Measurements from ENCODE around the gene TRIM28. TPM values are rescaled to one million over a fixed set of nuclear protein-coding genes. Genes with fewer than 3 reads are reported as not detected.

The TRIM28 gene
- total and polyA plus RNA-seq, 9 of the 15 experiments (the other 6 are each of a cell fraction or from before 2014, with no cell fraction given): 12.1 to 797 (median 490) TPM

DNA sequence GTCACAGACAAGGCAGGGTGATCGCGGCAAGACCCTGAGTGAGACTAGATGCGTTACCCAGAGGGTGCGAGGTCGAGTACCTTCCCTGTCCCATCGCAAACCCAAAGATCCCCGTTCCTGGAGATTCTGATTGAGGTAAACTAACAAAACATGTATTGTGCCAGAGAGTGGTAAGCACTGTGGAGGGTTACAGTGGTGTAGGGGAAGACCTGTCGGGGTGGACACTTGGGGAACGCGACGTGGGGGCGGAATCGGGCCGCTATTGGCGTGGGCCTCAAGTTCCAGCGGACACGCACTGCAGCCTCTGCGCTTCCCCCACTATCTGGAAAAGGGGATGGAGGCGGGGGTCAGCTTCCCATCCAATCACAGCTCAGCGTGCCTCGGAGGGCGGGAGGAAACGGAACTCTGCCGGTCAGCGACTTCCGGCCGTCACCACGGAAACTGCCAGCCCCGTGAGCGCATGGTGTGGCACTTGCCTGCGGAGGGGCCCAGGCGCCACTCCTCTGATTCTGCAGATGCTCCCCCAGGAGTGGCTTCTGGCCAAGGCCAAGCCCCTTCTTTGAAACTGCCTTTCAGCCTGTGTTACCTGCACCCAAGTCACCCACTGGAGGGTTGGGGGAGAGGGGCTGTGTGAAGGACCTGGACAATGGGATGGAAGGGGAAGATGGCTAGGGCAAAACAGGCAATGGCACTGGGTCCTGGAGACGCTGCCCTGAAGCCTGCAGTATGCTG, 15.6 kb downstream of the TRIM28 start (continued):
- TF ChIP-seq FOXK2 (conservative IDR thresholded peaks at IDR 0.05 in 1 of 2, IDR thresholded peaks at IDR 0.05 in 1 of 2; ENCODE audit: low read depth in 2 of 2) (no peak), ZNF561 (CRISPR knock-in tag; conservative IDR thresholded peaks at IDR 0.05) (no peak), MLLT1 (IDR thresholded peaks at IDR 0.05) (peak in 1 of 2 experiments; percentile 82; a peak in 2 of 4 replicates), EGR1 (conservative IDR thresholded peaks at IDR 0.05) (peak; percentile 90), RBM39 (optimal IDR thresholded peaks at IDR 0.05; ENCODE audit: low read depth, low read length) (no peak), MXD1 (CRISPR knock-in tag; IDR thresholded peaks at IDR 0.05; ENCODE audit: borderline replicate concordance, poor library complexity, severe bottlenecking) (no peak), ZNF75A (CRISPR knock-in tag; IDR thresholded peaks at IDR 0.05) (no peak), RBM15 (IDR thresholded peaks at IDR 0.05; ENCODE audit: insufficient read depth, low read length) (no peak), SAFB (IDR thresholded peaks at IDR 0.05; ENCODE audit: borderline replicate concordance, low read depth, low read length) (peak; percentile 74; the same call in 1 of the 2 replicates), SPI1 (IDR thresholded peaks at IDR 0.05; ENCODE audit: borderline replicate concordance, low read depth, low read length) (no peak), SUPT5H (IDR thresholded peaks at IDR 0.05) (peak; percentile 93), KLF1 (tag; IDR thresholded peaks at IDR 0.05) (no peak), POLR3G (IDR thresholded peaks at IDR 0.05; ENCODE audit: extremely low read depth, insufficient read length, insufficient replicate concordance) (no peak), HNRNPUL1 (IDR thresholded peaks at IDR 0.05; ENCODE audit: low read length) (no peak)
- TF ChIP-seq, protein P1, sequence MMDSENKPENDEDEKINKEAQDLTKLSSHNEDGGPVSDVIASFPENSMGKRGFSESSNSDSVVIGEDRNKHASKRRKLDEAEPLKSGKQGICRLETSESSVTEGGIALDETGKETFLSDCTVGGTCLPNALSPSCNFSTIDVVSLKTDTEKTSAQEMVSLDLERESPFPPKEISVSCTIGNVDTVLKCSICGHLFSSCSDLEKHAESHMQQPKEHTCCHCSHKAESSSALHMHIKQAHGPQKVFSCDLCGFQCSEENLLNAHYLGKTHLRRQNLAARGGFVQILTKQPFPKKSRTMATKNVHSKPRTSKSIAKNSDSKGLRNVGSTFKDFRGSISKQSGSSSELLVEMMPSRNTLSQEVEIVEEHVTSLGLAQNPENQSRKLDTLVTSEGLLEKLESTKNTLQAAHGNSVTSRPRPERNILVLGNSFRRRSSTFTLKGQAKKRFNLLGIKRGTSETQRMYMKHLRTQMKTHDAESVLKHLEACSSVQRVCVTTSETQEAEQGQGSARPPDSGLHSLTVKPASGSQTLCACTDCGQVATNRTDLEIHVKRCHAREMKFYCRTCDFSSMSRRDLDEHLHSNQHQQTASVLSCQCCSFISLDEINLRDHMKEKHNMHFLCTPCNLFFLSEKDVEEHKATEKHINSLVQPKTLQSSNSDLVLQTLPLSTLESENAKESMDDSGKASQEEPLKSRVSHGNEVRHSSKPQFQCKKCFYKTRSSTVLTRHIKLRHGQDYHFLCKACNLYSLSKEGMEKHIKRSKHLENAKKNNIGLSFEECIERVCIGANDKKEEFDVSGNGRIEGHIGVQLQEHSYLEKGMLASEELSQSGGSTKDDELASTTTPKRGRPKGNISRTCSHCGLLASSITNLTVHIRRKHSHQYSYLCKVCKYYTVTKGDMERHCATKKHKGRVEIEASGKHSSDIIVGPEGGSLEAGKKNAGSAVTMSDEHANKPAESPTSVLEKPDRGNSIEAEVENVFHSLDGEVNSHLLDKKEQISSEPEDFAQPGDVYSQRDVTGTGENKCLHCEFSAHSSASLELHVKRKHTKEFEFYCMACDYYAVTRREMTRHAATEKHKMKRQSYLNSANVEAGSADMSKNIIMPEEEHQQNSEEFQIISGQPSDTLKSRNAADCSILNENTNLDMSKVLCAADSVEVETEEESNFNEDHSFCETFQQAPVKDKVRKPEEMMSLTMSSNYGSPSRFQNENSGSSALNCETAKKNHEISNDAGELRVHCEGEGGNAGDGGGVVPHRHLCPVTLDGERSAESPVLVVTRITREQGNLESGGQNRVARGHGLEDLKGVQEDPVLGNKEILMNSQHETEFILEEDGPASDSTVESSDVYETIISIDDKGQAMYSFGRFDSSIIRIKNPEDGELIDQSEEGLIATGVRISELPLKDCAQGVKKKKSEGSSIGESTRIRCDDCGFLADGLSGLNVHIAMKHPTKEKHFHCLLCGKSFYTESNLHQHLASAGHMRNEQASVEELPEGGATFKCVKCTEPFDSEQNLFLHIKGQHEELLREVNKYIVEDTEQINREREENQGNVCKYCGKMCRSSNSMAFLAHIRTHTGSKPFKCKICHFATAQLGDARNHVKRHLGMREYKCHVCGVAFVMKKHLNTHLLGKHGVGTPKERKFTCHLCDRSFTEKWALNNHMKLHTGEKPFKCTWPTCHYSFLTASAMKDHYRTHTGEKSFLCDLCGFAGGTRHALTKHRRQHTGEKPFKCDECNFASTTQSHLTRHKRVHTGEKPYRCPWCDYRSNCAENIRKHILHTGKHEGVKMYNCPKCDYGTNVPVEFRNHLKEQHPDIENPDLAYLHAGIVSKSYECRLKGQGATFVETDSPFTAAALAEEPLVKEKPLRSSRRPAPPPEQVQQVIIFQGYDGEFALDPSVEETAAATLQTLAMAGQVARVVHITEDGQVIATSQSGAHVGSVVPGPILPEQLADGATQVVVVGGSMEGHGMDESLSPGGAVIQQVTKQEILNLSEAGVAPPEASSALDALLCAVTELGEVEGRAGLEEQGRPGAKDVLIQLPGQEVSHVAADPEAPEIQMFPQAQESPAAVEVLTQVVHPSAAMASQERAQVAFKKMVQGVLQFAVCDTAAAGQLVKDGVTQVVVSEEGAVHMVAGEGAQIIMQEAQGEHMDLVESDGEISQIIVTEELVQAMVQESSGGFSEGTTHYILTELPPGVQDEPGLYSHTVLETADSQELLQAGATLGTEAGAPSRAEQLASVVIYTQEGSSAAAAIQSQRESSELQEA (IDR thresholded peaks at IDR 0.05; ENCODE audit: low read depth): peak; percentile 18; the same call in 1 of the 2 replicates
- TF ChIP-seq, protein P2, sequence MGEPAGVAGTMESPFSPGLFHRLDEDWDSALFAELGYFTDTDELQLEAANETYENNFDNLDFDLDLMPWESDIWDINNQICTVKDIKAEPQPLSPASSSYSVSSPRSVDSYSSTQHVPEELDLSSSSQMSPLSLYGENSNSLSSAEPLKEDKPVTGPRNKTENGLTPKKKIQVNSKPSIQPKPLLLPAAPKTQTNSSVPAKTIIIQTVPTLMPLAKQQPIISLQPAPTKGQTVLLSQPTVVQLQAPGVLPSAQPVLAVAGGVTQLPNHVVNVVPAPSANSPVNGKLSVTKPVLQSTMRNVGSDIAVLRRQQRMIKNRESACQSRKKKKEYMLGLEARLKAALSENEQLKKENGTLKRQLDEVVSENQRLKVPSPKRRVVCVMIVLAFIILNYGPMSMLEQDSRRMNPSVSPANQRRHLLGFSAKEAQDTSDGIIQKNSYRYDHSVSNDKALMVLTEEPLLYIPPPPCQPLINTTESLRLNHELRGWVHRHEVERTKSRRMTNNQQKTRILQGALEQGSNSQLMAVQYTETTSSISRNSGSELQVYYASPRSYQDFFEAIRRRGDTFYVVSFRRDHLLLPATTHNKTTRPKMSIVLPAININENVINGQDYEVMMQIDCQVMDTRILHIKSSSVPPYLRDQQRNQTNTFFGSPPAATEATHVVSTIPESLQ (CRISPR knock-in tag; IDR thresholded peaks at IDR 0.05): no peak

All from K562 (cell line).